GM10248 (cell line): ENCODE data around the gene ZDHHC4.

Experiments
- CTCF ChIA-PET: fragments of 300-600 bp; sonication (Branson Sonifier 250); formaldehyde crosslinking; extraction: SDS; loops from one replicate; lab custom pipeline; 2021; ENCODE audit warnings: antibody characterized with exemption; lab: Yijun Ruan, JAX
- POLR2A ChIA-PET: fragments of 350-650 bp; sonication (Branson Sonifier 250); formaldehyde crosslinking; extraction: SDS; loops from one replicate; lab custom pipeline; 2020; ENCODE audit warnings: antibody characterized with exemption; lab: Yijun Ruan, JAX
- DNase-seq: peaks from one replicate; pipeline ENCODE4 v3.0.0; 2012; ENCODE audit errors: extremely low spot score
- TF ChIP-seq, protein P1 (sequence below): IDR thresholded peaks from 2 replicates; pipeline ENCODE4 v1.5.1; 2012; ENCODE audit warnings: mild to moderate bottlenecking, low read depth; ENCODE audit errors: extremely low read depth, missing control alignments, control extremely low read depth

ZDHHC4 gene

DNA sequence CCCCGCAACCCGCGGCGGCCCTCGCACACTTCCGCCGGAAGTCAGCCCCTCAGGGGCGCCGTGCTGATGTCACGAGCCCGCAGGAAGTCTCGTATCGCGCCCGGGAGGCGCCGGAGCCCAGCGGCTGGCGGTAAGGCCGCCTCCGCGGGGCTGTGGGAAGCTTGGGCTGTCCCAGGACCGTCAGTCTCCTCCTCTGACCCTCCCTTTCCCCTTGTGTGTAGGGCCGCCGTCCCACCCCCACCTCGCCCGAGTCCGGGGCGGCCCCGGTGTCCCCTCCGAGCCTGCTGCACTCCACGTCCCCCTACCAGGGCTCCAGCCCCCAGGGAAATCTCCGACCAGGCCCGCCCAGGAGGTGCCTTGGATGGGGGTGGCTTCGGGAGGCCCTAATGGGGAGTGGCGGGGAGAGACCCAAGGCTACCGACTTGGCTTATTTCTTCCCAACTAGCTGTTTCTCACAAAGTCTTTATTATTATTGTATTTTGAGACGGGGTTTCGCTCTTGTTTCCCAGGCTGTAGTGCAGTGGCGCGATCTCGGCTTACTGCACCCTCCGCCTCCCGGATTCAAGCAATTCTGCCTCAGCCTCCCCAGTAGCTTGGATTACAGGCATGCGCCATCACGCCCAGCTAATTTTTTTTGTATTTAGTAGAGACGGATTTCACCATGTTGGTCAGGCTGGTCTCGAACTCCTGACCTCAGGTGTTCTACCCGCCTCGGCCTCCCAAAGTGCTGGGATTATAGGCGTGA lies at the start of gene ZDHHC4:
ZDHHC4 (plus strand) TSS at position 86 of the 745 bp plus-strand sequence. CDS start 3,108 bp downstream, outside the sequence.
- ChIA-PET CTCF (interaction anchor here (0.7 to 8.5 kb wide), 8 partner anchors 10 to 721 kb away, joined by 3 to 69 read pairs (median 3); partner anchors contain the start of gene INTS15), POLR2A (no interaction called here)
- DNase-seq = peak; percentile 99
- TF ChIP-seq, protein P1, sequence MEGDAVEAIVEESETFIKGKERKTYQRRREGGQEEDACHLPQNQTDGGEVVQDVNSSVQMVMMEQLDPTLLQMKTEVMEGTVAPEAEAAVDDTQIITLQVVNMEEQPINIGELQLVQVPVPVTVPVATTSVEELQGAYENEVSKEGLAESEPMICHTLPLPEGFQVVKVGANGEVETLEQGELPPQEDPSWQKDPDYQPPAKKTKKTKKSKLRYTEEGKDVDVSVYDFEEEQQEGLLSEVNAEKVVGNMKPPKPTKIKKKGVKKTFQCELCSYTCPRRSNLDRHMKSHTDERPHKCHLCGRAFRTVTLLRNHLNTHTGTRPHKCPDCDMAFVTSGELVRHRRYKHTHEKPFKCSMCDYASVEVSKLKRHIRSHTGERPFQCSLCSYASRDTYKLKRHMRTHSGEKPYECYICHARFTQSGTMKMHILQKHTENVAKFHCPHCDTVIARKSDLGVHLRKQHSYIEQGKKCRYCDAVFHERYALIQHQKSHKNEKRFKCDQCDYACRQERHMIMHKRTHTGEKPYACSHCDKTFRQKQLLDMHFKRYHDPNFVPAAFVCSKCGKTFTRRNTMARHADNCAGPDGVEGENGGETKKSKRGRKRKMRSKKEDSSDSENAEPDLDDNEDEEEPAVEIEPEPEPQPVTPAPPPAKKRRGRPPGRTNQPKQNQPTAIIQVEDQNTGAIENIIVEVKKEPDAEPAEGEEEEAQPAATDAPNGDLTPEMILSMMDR = peak; percentile 3

DNA sequence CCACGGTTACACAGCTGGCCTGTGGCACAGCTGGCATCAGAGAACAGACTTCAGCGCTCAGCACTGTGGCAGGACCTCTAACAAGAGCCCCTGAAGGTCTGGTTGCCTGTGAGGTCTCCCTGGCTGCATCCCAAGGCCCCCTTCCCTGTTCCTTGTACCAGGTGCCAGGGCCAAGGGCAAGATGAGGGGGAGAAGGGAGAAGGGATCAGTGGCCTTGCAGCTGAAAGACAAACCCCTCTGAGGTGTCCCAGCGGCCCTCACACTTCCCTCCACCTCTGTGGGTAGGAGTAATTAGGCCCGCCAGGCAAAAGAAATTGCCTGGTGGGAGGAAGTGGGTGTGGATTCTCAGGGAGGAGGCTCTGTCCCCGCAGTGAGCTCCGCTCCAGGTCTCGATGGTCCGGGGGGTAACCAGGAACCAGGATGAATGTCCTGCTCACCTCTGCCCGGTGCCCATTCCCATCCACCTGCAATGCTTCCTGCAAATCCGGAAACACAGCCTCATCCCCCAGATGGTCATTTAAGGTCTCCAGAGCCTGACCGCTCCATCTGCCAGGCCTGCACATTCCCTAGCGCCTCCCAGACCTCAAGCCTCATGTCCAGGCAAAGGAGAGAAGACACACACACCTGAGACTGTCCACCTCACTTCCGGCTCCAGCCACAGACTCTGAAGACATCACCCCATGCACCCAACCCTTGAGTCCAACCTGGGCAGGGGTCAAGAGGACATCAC lies 48.7 kb upstream of the ZDHHC4 start:
- CTCF ChIA-PET = no interaction called here
- DNase-seq = no peak
- POLR2A ChIA-PET = no interaction called here
- TF ChIP-seq, protein P1 = no peak

DNA sequence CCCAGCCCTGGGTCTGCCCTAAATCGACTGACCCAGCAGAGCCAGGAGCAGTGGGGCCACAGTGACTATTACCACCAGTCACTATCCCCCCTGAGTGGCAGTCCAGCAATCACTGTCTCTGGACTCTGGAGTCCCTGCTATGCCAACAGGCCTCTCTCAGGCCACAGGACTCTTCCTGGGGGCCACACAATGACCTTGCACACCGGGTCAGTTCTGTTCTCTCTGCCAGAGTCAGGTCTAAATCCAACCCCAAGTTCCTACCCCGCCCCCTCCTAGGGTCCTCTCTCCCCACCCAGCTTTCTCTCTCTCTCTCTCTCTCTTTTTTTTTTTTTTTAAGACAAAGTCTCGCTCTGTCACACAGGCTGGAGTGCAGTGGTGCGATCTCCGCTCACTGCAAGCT lies 47.6 kb upstream of the ZDHHC4 start:
- no peak for DNase-seq
- TF ChIP-seq, protein P1 = no peak
- ChIA-PET POLR2A (no interaction called here), CTCF (no interaction called here)

DNA sequence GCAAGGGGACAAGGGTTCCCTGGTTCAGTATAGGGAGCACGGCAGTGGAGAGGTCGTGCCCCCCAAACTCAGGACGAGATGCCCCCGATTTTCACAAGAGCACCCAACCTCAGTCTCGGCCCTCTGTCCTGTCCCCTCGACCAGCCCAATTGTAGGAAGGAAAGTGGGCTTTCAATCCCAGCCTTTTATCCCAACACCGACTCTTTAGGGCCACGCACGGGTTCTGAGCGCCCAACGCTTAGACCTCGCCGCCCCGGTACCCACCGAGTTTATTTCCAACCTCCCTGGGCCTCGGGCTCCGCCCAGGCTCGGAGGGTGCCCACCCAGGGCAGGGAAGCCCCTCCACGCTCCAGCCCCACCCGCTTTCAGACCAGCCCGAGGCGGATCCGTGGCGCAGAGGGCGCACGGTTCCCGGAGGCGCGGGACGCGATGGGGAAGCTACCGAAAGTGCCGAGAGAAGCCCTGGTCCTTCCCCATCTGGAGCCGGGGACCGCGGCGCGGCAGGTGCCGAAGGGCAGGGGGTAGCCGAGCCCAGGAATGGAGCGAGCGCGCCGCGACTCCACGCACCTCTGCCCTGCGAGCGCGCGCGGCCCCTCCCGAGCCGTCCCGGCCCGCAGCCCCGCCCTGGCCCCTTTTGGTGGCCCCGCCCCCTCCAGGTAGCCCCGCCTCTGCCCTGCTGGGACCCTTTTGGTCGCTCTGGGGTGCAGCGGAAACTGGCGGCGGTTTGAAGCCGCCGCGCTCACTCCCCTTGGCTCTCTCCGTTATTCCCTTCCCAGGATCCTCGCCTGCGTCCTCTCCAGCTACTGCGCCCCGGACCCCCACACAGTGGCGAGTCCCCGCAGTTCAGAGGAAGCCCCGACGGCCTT lies 46.4 kb upstream of the ZDHHC4 start:
- TF ChIP-seq, protein P1 = no peak
- ChIA-PET CTCF (no interaction called here), POLR2A (no interaction called here)
- DNase-seq = peak; percentile 81

DNA sequence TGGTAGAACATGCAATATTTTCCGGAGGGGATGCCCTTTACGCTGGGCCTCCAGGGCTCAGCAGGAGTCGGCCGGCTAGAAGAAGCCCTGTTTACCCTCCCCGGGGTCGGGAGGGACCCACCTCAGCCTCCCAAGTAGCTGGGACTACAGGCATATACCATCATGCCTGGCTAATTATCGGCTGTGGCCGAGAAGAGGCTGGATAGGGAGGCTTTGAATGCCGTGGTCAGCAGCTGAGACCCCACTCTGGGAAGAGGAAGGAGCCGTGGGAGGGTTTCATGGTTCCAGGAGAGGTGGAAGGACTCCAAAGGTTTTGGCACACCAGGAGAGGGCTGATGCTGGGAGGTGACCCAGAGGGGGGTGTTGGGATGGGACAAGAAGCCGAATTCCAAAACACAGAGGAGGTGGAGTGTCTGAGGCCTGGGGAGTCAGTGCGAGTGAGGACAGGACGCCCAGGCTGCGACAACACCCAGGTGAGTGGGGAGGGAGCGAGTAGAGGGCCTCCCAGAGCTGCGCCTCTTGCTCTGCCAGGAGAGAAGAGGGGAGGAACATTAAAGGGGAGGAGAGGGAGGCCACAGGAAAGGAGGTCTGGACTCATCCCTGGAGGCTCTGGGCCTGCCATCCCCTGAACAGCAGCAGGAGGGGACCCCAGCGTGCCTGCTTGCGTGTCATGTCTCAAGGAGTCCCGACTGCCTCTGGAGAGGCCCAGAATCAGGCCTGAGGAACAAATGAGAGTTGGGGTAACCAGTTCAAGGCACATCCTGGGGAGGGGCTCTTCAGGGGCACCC lies 45.6 kb upstream of the ZDHHC4 start:
- POLR2A ChIA-PET = no interaction called here
- DNase-seq = no peak
- CTCF ChIA-PET = interaction anchor here (2.1 kb wide), 1 partner anchor 326 kb away, joined by 6 read pairs; no protein-coding TSS in a partner anchor
- TF ChIP-seq, protein P1 = no peak
